CD4-positive, alpha-beta T cell treated with Interferon gamma for 1 hour (primary cell): ENCODE measurements around the gene GLDC.

Source experiments
- DNase-seq: peaks from one replicate; pipeline ENCODE4 v3.0.0-alpha.2; 2020

Gene GLDC

GRCh38 chr9:6616951-6617602 is 28.5 kb downstream of the GLDC start:
- no peak for DNase-seq

GRCh38 chr9:6614489-6614888 is 31.0 kb downstream of the GLDC start:
- no peak for DNase-seq

GRCh38 chr9:6611865-6612264 is 33.7 kb downstream of the GLDC start:
- no peak for DNase-seq

GRCh38 chr9:6610073-6610472 is 35.5 kb downstream of the GLDC start:
- no peak for DNase-seq

GRCh38 chr9:6609497-6610016 is 36.0 kb downstream of the GLDC start:
- no peak for DNase-seq

- peak; percentile 1 for DNase-seq
Observed at GRCh38 chr9:6605202-6605601, 40.3 kb downstream of the GLDC start.

GRCh38 chr9:6600426-6600825 is 45.1 kb downstream of the GLDC start:
- DNase-seq = no peak

GRCh38 chr9:6600006-6600405 is 45.5 kb downstream of the GLDC start:
- no peak for DNase-seq

GRCh38 chr9:6598249-6598725 is 47.2 kb downstream of the GLDC start:
- DNase-seq = no peak

GRCh38 chr9:6592791-6593190 is 52.7 kb downstream of the GLDC start:
- no peak for DNase-seq

GRCh38 chr9:6592231-6592630 is 53.3 kb downstream of the GLDC start:
- no peak for DNase-seq

- DNase-seq = no peak
Observed at GRCh38 chr9:6590772-6591384, 54.7 kb downstream of the GLDC start.

GRCh38 chr9:6590334-6590733 is 55.2 kb downstream of the GLDC start:
- DNase-seq = no peak

GRCh38 chr9:6584881-6585597 is 60.5 kb downstream of the GLDC start:
- no peak for DNase-seq

GRCh38 chr9:6581253-6581652 is 64.3 kb downstream of the GLDC start:
- no peak for DNase-seq

GRCh38 chr9:6579613-6580012 is 65.9 kb downstream of the GLDC start:
- DNase-seq = no peak

GRCh38 chr9:6576987-6577386 is 68.5 kb downstream of the GLDC start:
- DNase-seq = no peak

- peak; percentile 1 for DNase-seq
Observed at GRCh38 chr9:6575324-6576034, 70.0 kb downstream of the GLDC start.

- DNase-seq = no peak
Observed at GRCh38 chr9:6567140-6567591, 78.4 kb downstream of the GLDC start.

- peak; percentile 14 for DNase-seq
Observed at GRCh38 chr9:6566409-6567139, 79.0 kb downstream of the GLDC start.

GRCh38 chr9:6565312-6565711 is 80.2 kb downstream of the GLDC start:
- no peak for DNase-seq

- DNase-seq = no peak
Observed at GRCh38 chr9:6564868-6565267, 80.7 kb downstream of the GLDC start.
